BLaER1 treated with 17β-estradiol and CSF1 and Interleukin-3, amounts not matched to agents 10 nM and 100 nM (cell line): ENCODE results near the gene QSOX1.
A peak's percentile ranks its signal among the peaks of the same experiment; 100 is the strongest.
"Not testable (repeated sequence)": the region's sequence is repeated elsewhere in the genome, so short reads cannot be mapped to it uniquely, and the experiment has no call there.

Source experiments
- H3K27ac ChIP-seq, 11 experiments: shearing (Covaris generic); formaldehyde crosslinking; 2 replicates each; pipeline ENCODE4 v1.8.1; 2022
- H3K27me3 ChIP-seq, 11 experiments: shearing (Covaris generic); formaldehyde crosslinking; 2 replicates each; pipeline ENCODE4 v1.8.1; 2022
- H3K36me3 ChIP-seq, 11 experiments: shearing (Covaris generic); formaldehyde crosslinking; 2 replicates each; pipeline ENCODE4 v1.8.1; 2022
- H3K4me1 ChIP-seq, 10 experiments: shearing (Covaris generic); formaldehyde crosslinking; 2 replicates each; pipeline ENCODE4 v1.8.1; 2022
- H3K4me2 ChIP-seq, 11 experiments: shearing (Covaris generic); formaldehyde crosslinking; 2 replicates each; pipeline ENCODE4 v1.8.1; 2022
- H3K4me3 ChIP-seq, 10 experiments: shearing (Covaris generic); formaldehyde crosslinking; 2 replicates each; pipeline ENCODE4 v1.8.1; 2022
- H3K9ac ChIP-seq, 11 experiments: shearing (Covaris generic); formaldehyde crosslinking; 2 replicates each; pipeline ENCODE4 v1.8.1; 2022
- H3K9me3 ChIP-seq, 11 experiments: shearing (Covaris generic); formaldehyde crosslinking; replicated peaks in 1 of 11; 2 replicates each; pipeline ENCODE4 v1.8.1; 2022
- H4K20me1 ChIP-seq, 11 experiments: shearing (Covaris generic); formaldehyde crosslinking; 2 replicates each; pipeline ENCODE4 v1.8.1; 2022
- Cebpa-rat ChIP-seq, 11 experiments: shearing (Covaris generic); IDR thresholded peaks; 2 replicates each; pipeline ENCODE4 v1.8.1; 2022

Gene QSOX1

GRCh38 chr1:180201451-180202200 lies 47.0 kb downstream of the QSOX1 start:
- Histone ChIP-seq H3K4me3 (no peak overlapping the region), H3K4me1 (peaks cover 0 to 28% (median 25%) of the 10 kb centered on the region in 10 experiments; a peak in 18 of 20 replicates), H4K20me1 (peaks cover 0 to 3% (median 0%) of the 10 kb centered on the region in 11 experiments; a peak in 1 of 22 replicates), H3K27ac (no peak overlapping the region), H3K4me2 (no peak overlapping the region), H3K27me3 (no peaks in the 10 kb centered on the region), H3K9ac (no peak overlapping the region), H3K36me3 (peaks cover 0 to 24% (median 9%) of the 10 kb centered on the region in 11 experiments; a peak in 13 of 22 replicates), H3K9me3 (no peaks in the 10 kb centered on the region)
- no peak for TF ChIP-seq Cebpa-rat (IDR thresholded peaks at IDR 0.05)

- H3K36me3 ChIP-seq = peaks cover 0 to 16% (median 7%) of the 10 kb centered on the region in 11 experiments; a peak in 9 of 22 replicates
- H3K4me3 ChIP-seq, H3K27ac ChIP-seq, H3K9ac ChIP-seq, H3K9me3 ChIP-seq, H4K20me1 ChIP-seq, H3K4me2 ChIP-seq, H3K27me3 ChIP-seq: not testable (repeated sequence)
- H3K4me1 ChIP-seq = peaks cover 0 to 21% (median 17%) of the 10 kb centered on the region in 10 experiments; a peak in 18 of 20 replicates
Observed at GRCh38 chr1:180202588-180202987, 47.9 kb downstream of the QSOX1 start.

- Histone ChIP-seq H3K27ac (no peak overlapping the region), H3K9ac (no peak overlapping the region), H3K4me1 (peaks cover 10 to 16% (median 14%) of the 10 kb centered on the region in 10 experiments), H3K36me3 (0 out of 22 replicates have a peak, but pooled peaks cover 0 to 1% (median 0%) of the 10 kb centered on the region in 11 experiments), H3K4me2 (no peak overlapping the region), H3K9me3 (no peaks in the 10 kb centered on the region), H3K4me3 (no peak overlapping the region), H3K27me3 (no peaks in the 10 kb centered on the region), H4K20me1 (0 out of 22 replicates have a peak, but pooled peaks cover 0 to 3% (median 0%) of the 10 kb centered on the region in 11 experiments)
- TF ChIP-seq Cebpa-rat (IDR thresholded peaks at IDR 0.05) = no peak
Observed at GRCh38 chr1:180204231-180204630, 49.6 kb downstream of the QSOX1 start.

DNA sequence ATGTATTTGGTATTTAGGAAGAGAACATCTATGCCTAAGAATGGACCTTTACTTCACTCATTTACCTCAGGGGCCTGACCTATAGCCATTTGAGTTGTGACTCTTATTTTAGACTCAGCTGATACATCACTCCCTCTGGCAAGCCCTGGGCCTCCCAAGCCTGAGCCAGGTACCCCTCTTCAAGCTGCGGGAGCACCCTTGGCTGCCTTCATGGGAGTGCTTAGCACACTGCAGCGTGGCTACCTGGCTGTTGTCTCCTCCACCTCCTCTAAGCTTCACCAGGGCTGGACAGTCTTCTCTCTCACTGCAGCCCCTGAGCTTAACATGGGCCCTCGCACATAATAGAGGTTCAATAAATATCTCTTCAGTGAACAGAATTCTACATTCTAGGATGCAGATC lies 51.9 kb downstream of the QSOX1 start:
- Histone ChIP-seq H3K4me2 (no peak overlapping the region), H4K20me1 (no peaks in the 10 kb centered on the region), H3K27ac (no peak overlapping the region), H3K27me3 (no peaks in the 10 kb centered on the region), H3K4me3 (no peak overlapping the region), H3K4me1 (peaks cover 10 to 15% (median 13%) of the 10 kb centered on the region in 10 experiments; a peak in 19 of 20 replicates), H3K9me3 (no peaks in the 10 kb centered on the region), H3K9ac (no peak overlapping the region), H3K36me3 (no peaks in the 10 kb centered on the region)
- TF ChIP-seq Cebpa-rat (IDR thresholded peaks at IDR 0.05) = no peak

DNA sequence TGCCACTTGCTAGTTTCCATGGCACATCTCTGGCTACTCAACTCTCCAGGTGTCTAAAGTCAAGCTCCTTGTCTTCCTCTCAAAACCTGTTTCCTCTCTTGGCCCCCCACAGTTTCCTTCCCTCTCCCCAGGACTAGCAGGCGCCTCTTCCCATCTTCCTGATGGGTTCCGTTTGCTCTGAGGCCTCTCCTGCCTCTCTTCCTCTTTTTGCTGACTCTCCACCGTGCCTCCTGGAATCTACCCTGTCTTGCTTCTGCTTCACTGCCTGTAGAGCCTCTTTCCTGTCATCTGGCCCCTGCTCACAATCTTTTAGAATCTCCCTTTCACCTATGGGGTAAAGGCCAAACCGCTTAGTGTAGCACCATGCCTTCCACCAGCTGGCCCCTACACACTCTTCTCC lies 53.6 kb downstream of the QSOX1 start:
- Histone ChIP-seq H3K4me1 (peaks cover 10 to 20% (median 14%) of the 10 kb centered on the region in 10 experiments), H4K20me1 (no peaks in the 10 kb centered on the region)
- no peak for TF ChIP-seq Cebpa-rat (IDR thresholded peaks at IDR 0.05)

GRCh38 chr1:180210008-180210620 lies 55.4 kb downstream of the QSOX1 start:
- Histone ChIP-seq H3K9ac (no peak overlapping the region), H3K27me3 (no peaks in the 10 kb centered on the region), H3K4me3 (no peak overlapping the region), H3K36me3 (no peaks in the 10 kb centered on the region), H3K4me2 (no peak overlapping the region), H3K4me1 (peaks cover 10 to 25% (median 19%) of the 10 kb centered on the region in 10 experiments), H4K20me1 (no peaks in the 10 kb centered on the region), H3K9me3 (no peaks in the 10 kb centered on the region), H3K27ac (no peak overlapping the region)
- TF ChIP-seq Cebpa-rat (IDR thresholded peaks at IDR 0.05) = no peak

More for the DNA sequence above, 53.6 kb downstream of the QSOX1 start:
- peak overlapping the region; percentile 32 to 54 (median 46) for H3K4me2 ChIP-seq
- H3K36me3 ChIP-seq = no peaks in the 10 kb centered on the region
- no peaks in the 10 kb centered on the region for H3K9me3 ChIP-seq
- no peak overlapping the region for H3K27ac ChIP-seq
- no peak overlapping the region for H3K9ac ChIP-seq
- no peaks in the 10 kb centered on the region for H3K27me3 ChIP-seq
- no peak overlapping the region for H3K4me3 ChIP-seq

DNA sequence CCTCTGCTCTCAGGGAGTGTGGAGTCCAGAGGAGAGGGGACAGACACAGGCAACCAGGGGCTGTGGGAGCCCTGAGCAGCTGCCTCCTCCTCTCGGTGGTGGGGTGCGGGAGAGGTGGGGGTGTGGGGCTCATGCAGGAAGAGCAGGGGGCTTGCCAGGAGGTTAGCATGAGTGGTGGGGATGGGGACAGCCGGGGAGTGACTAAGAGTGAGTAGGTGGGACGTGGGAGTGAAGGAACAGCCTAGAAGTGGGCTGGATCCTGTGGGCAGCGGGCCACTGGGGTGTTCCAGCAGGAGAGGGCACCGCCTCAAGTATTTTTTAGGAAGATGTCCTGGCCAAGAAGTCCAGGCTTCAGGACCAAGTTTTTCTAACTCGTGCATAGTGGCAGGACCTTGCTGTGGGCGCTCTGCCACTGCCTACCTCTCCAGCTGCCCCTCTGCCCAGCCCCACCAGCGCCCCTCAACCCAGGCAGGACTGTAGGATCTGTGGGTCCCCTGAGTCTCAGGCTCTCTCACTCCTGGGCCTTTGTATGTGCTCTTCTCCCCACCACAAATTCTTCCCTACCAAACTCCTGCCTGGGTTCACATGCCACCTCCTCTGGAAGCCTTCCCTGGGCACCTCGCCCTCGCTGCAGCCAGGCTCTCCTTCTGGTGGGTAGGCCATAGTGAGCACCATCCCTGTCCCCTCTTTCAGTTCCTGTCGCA lies 56.6 kb downstream of the QSOX1 start:
- H3K9me3 ChIP-seq = no peaks in the 10 kb centered on the region
- no peak for TF ChIP-seq Cebpa-rat (IDR thresholded peaks at IDR 0.05)
- no peaks in the 10 kb centered on the region for H4K20me1 ChIP-seq
- H3K4me3 ChIP-seq = no peak overlapping the region
- no peaks in the 10 kb centered on the region for H3K27me3 ChIP-seq
- no peak overlapping the region for H3K27ac ChIP-seq
- H3K9ac ChIP-seq = no peak overlapping the region
- no peaks in the 10 kb centered on the region for H3K36me3 ChIP-seq
- H3K4me2 ChIP-seq = 0 out of 22 replicates have a peak overlapping the region, but pooled peaks of 1 of the 11 experiments have one; percentile 7
- peaks cover 10 to 25% (median 19%) of the 10 kb centered on the region in 10 experiments for H3K4me1 ChIP-seq

DNA sequence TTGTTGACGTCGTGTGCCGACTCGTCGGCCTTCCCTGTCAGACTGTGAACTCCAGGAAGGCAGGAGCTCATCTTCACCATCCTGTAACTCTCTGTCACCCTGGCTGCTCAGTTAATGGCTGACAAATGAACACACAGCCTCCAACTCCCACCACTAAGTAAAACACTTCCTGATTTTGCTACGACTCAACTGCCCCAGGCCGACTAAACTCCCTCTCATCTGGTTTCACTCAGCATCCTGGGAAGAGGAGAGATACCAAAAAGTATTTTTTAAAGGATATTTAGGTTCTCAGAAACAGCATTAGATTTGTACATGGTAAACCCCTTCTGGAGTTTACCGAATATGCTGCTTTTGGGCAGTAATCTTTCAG lies 57.2 kb downstream of the QSOX1 start:
- no peak overlapping the region for H3K27ac ChIP-seq
- no peak for TF ChIP-seq Cebpa-rat (IDR thresholded peaks at IDR 0.05)
- no peak overlapping the region for H3K9ac ChIP-seq
- H3K36me3 ChIP-seq = no peaks in the 10 kb centered on the region
- 0 out of 22 replicates have a peak overlapping the region, but pooled peaks of 1 of the 11 experiments have one; percentile 7 for H3K4me2 ChIP-seq
- H3K9me3 ChIP-seq = no peaks in the 10 kb centered on the region
- H3K4me3 ChIP-seq = no peak overlapping the region
- H4K20me1 ChIP-seq = no peaks in the 10 kb centered on the region
- no peaks in the 10 kb centered on the region for H3K27me3 ChIP-seq
- peaks cover 10 to 27% (median 19%) of the 10 kb centered on the region in 10 experiments for H3K4me1 ChIP-seq
